ENCODE data around the gene C6orf47. TPM values are rescaled to one million over a fixed set of nuclear protein-coding genes. Genes with fewer than 3 reads are reported as not detected.
"Not testable (repeated sequence)": the region's sequence is repeated elsewhere in the genome, so short reads cannot be mapped to it uniquely, and the experiment has no call there.

The C6orf47 gene, protein sequence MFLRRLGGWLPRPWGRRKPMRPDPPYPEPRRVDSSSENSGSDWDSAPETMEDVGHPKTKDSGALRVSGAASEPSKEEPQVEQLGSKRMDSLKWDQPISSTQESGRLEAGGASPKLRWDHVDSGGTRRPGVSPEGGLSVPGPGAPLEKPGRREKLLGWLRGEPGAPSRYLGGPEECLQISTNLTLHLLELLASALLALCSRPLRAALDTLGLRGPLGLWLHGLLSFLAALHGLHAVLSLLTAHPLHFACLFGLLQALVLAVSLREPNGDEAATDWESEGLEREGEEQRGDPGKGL
- 16.2 TPM for total RNA-seq

- peak; percentile 72 for DNase-seq
Observed at GRCh38 chr6:31660381-31661261, at the start of gene C6orf47. Gene C6orf47 (minus strand): TSS chr6:31660778. CDS start chr6:31659947, 831 bp downstream.

DNA sequence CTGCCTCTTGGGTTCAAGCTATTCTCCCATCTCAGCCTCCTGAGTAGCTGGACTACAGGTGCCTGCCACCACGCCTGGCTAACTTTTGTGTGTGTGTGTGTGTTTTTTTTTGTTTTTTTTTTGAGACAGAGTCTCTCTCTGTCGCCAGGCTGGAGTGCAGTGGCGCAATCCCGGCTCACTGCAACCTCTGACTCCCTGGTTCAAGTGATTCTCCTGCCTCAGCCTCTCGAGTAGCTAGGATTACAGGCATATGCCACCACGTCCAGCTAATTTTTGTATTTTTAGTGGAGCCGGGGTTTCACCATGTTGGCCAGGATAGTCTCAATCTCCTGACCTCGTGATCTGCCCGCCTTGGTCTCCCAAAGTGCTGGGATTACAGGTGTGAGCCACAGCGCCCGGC lies 48.6 kb upstream of the C6orf47 start:
- DNase-seq, result not testable (repeated sequence)

GRCh38 chr6:31708224-31708623 lies 47.6 kb upstream of the C6orf47 start:
- DNase-seq, result no peak

- no peak for DNase-seq
Observed at GRCh38 chr6:31707701-31708100, 47.1 kb upstream of the C6orf47 start.

DNA sequence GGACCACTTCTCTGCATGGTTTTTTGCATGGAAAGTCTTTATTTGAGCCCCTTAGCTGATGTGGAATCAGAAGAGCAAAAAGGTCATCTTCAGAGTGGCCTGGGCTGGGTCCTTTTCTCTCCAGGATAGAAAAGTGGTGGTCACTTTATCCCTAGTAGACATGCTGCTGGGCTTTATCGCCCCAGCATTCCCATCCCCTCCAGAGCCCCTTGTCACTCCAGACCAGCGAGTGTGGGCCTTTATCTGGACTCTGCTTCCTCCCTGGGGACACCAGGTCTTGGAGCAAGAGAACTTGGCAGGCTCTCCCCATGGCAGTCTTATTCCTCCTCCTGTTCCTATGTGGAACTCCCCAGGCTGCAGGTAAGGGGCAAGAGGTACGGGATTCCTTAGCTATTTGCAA lies 46.0 kb upstream of the C6orf47 start, which contains the start of gene LY6G6F:
Gene LY6G6F, plus strand, starts transcription at position 268 of the 400 bp plus-strand sequence. Its CDS starts 41 bp downstream, at position 309.
- DNase-seq, result no peak

DNA sequence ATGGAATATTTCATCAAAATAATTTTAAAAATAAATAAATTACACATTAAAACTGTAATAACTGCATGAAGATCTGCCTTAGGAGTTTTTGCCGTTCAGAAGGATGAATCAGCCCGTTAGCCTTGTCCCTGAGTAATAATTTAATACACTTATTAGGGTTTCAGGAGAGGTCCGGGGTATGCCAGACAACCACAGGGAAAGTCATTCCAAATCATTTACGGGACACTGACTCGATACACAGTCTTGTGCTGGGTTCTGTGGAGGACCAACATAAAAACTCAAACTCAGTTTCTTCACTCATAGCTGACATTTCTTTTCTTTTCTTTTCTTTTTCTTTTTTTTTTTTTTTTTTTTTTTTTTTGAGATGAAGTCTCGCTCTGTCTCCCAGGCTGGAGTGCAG lies 45.4 kb upstream of the C6orf47 start:
- no peak for DNase-seq

DNA sequence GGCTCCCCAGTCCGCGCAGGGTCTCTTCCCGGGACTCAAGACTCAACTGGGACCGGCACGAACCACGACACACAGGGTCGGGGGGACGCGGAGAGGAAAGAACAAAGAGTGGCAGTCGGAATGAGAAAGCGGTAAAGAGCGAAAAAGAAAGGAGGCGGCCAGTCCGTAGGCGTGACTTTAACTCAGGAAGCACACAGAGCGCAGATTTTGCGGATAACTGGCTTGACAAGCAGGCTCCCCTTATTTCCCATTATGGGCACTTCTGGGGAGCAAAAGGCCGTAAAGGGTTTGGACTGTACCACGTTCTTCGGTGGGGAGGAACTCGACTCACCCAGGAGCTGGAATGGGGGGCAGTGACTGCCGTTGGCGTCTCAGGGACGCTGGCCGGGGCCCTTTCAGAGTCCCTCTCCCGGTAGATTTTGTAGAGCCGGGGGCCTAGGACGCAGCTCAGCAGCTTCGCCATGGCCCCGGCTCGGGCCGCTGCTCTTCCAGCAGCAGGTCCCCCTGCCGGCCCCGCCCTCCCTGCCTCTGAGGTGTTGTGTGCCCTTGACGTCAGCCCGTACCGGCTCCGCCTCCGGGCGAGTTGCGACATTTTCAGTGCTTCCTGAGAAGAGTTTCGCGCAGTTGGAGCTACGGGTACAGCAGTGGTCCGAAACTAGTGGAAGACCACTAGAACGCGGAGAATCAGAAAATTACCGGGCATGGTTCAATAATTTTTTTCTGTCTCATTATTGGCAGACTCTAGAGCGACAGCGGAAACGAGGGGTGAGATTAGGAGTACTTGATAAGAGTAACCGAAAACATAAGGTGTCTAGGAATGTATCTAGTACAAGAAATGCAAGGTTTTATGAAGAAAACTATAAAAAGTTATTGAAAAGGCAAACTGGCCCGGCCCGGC lies 42.5 kb upstream of the C6orf47 start, which contains the start of gene ABHD16A:
Gene ABHD16A, minus strand, starts transcription at position 506 of the 898 bp plus-strand sequence. Its CDS starts 43 bp downstream, at position 463.
- peak; percentile 97 for DNase-seq

DNA sequence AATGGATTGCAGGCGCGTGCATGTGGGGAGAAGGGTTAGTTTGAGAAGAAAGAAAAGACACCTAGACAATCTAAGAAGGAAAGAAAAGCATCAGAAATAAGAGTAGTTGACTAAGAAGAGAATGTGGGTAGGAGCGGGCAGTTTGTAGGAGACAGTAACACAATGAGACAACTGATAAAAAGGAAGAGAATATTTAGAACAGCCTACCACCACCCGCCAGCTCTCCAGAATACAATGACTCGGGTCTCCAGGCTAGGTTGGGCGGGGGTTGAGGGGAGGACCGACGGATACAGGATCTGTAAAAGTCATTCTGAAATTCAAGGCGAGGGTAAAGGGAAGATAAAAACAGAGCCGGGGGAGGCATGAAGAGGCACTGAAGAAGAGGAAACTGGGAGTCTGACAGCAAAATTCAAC lies 41.8 kb upstream of the C6orf47 start:
- DNase-seq, result no peak

DNA sequence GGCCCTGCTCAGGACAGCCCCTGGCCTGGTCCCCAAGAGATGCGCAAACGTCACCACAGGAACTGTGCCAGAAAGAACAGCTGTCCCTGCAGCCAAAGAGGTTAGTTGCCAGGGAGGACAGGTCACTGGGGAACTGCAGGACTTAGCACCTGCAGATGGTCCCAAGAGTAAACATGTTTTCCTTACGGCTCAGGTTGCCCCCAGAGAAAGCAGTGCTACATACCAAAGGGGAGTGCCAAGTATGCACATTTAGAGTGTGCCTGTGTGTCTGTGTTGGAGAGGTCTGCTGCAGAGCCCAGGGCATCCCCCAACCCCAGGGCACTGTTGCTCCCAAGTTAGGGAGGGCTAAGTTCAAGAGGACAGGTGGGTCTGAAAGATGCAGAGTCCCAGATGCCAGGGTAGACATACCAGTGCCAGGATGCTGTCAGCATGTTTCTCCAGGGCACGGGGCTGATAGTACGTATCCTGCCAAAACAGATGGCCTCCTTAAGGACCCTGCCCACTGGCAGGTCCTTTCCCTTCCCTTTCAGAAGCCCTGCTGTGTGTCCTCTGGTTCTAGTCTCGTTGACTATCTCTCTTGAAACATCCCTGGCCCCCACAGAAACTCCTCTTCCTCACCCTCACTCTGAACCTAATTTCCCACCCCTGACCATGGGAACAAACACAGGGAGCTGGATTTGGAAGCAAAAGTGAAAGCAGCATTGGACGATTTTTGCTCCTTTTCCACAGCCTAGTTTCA lies 41.3 kb upstream of the C6orf47 start:
- DNase-seq, result no peak

- no peak for DNase-seq
Observed at GRCh38 chr6:31700740-31701401, 40.3 kb upstream of the C6orf47 start.

- DNase-seq, result no peak
Observed at GRCh38 chr6:31697555-31697954, 37.0 kb upstream of the C6orf47 start.

GRCh38 chr6:31693535-31693934 lies 33.0 kb upstream of the C6orf47 start:
- no peak for DNase-seq

- DNase-seq, result no peak
Observed at GRCh38 chr6:31692886-31693285, 32.3 kb upstream of the C6orf47 start.

DNA sequence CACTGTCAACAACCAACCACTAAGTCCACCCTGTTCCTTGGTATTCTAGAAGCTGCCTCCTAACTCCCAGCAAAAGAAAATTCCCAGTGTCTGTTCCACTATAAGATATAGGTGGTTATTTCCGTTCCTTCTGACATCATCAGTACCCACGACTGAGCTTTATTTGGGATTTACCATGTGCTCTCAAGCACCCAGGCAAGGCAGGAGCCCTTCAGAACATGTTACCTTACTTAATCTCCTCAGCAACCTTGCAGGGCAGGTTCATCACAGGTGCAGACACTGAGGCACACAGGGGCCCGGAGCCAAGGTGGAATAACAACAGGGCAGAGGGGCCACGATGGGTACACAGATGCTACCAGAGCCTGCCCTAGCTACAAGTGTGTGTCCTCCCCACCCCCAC lies 31.8 kb upstream of the C6orf47 start:
- no peak for DNase-seq

- no peak for DNase-seq
Observed at GRCh38 chr6:31691564-31692108, 31.1 kb upstream of the C6orf47 start.

GRCh38 chr6:31691078-31691463 lies 30.5 kb upstream of the C6orf47 start:
- no peak for DNase-seq

GRCh38 chr6:31690231-31691077 lies 29.9 kb upstream of the C6orf47 start:
- DNase-seq, result no peak

- DNase-seq, result no peak
Observed at GRCh38 chr6:31689249-31690110, 28.9 kb upstream of the C6orf47 start.
